Measurements from ENCODE around the gene SORD.
"Not testable (repeated sequence)": the region's sequence is repeated elsewhere in the genome, so short reads cannot be mapped to it uniquely, and the experiment has no call there.

Gene SORD

GRCh38 chr15:45100884-45101625 is 78.1 kb downstream of the SORD start:
- no peak for DNase-seq

- no peak for DNase-seq
Measured at GRCh38 chr15:45101749-45102148, 78.8 kb downstream of the SORD start.

GRCh38 chr15:45102226-45102625 is 79.2 kb downstream of the SORD start:
- DNase-seq = no peak

- DNase-seq = not testable (repeated sequence)
Measured at GRCh38 chr15:45104170-45104569, 81.2 kb downstream of the SORD start.

- no peak for DNase-seq
Measured at GRCh38 chr15:45105586-45105985, 82.6 kb downstream of the SORD start.

GRCh38 chr15:45106002-45106790 is 83.2 kb downstream of the SORD start:
- DNase-seq = no peak

- DNase-seq = no peak
Measured at GRCh38 chr15:45107941-45108630, 85.1 kb downstream of the SORD start.

- DNase-seq = no peak
Measured at GRCh38 chr15:45110256-45110820, 87.3 kb downstream of the SORD start.

GRCh38 chr15:45111390-45112142 is 88.6 kb downstream of the SORD start:
- no peak for DNase-seq

GRCh38 chr15:45112143-45112590 is 89.2 kb downstream of the SORD start:
- DNase-seq = no peak

GRCh38 chr15:45112591-45113379 is 89.8 kb downstream of the SORD start:
- DNase-seq = no peak

GRCh38 chr15:45113380-45113990 is 90.5 kb downstream of the SORD start:
- DNase-seq = no peak

- no peak for DNase-seq
Measured at GRCh38 chr15:45114076-45114750, 91.2 kb downstream of the SORD start, which contains the start of the genes DUOX2 and DUOXA2. Gene DUOX2 (minus strand): TSS chr15:45114172. CDS start chr15:45113411, 761 bp downstream. Gene DUOXA2 (plus strand): TSS chr15:45114326. CDS start chr15:45114606, 280 bp downstream.

- no peak for DNase-seq
Measured at GRCh38 chr15:45114751-45115085, 91.7 kb downstream of the SORD start.

- no peak for DNase-seq
Measured at GRCh38 chr15:45115312-45115820, 92.4 kb downstream of the SORD start.

- DNase-seq = no peak
Measured at GRCh38 chr15:45116006-45116481, 93.0 kb downstream of the SORD start.

GRCh38 chr15:45116482-45117307 is 93.7 kb downstream of the SORD start:
- DNase-seq = no peak

GRCh38 chr15:45117308-45118130 is 94.5 kb downstream of the SORD start:
- DNase-seq = no peak

Measured in islet precursor cell (in vitro differentiated cells).